Sciatic nerve (tissue), 2 donors: ENCODE results near the gene BHLHA15. TPM values are rescaled to one million over a fixed set of nuclear protein-coding genes. Genes with fewer than 3 reads are reported as not detected.

Experiments
- ATAC-seq: fragments of 200-7000 bp; cut with Tn5 transposase; one replicate; pipeline ENCODE4 v1.9.1; 2020; ENCODE audit warnings: mild to moderate bottlenecking, moderate library complexity
- DNase-seq: peaks from one replicate; pipeline ENCODE4 v3.0.0-alpha.2; 2020; ENCODE audit warnings: low spot score
- intact Hi-C: fragments of 100-400 bp; cut with DNase I; formaldehyde crosslinking; loops from one replicate; pipeline ENCODE4 v1.14.2; 2022
- total RNA-seq: library from RNA; stranded (reverse); fragmentation: NEBNext Ultra II Directional; extraction: Animal tissue kit (Norgen Biotek cat#: 25700); gene quantifications from one replicate; pipeline ENCODE4 v1.2.1, GENCODE V29; 2021
- donor health status: DM: no; HTN: no; CAD: no.
- donor health status: DM: no; HTN: no; CAD: no.

The BHLHA15 gene
- total RNA-seq, 1 donor from 2014 or later = not detected

DNA sequence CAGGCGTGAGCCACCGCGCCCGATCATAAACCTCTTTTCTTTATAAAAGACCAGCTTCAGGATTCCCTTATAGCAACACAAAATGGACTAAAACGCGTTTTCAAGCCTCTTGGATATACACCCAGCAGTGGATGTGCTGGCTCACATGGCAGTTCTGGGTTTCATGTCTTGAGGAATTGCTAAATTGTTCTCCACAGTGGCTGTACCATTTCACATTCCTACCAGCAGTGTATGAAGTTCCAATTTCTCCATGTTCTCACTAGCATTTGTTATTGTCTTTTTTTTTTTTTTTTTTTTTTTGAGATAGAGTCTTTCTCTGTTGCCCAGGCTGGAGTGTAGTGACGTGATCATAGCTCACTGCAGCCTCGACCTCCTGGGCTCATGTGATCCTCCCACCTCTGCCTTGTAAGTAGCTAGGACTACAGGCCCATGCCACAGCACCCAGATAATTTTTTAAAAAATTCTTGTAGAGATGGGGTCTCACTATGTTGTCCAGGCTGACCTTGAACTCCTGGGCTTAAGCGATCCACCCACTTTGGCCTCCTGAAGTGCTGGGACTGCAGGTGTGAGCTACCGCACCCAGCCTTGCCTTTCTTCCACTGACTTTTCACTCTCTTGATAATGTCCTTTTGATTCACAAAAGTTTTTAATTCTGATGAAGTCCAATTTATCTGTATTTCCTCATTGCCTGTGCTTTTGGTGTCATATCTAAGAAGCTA lies 23.3 kb downstream of the BHLHA15 start:
- DNase-seq = no peak
- no peak for ATAC-seq
- intact Hi-C loops = no loop called here

- intact Hi-C loops = no loop called here
- DNase-seq (no peak), ATAC-seq (no peak)
These were observed 24.7 kb downstream of the BHLHA15 start for GRCh38 chr7:98235901-98236300.

GRCh38 chr7:98236355-98237185 lies 25.3 kb downstream of the BHLHA15 start:
- ATAC-seq (no peak), DNase-seq (no peak)
- intact Hi-C loops = no loop called here

- intact Hi-C loops = no loop called here
- ATAC-seq (no peak), DNase-seq (no peak)
These were observed 26.8 kb downstream of the BHLHA15 start for GRCh38 chr7:98238076-98238475.

DNA sequence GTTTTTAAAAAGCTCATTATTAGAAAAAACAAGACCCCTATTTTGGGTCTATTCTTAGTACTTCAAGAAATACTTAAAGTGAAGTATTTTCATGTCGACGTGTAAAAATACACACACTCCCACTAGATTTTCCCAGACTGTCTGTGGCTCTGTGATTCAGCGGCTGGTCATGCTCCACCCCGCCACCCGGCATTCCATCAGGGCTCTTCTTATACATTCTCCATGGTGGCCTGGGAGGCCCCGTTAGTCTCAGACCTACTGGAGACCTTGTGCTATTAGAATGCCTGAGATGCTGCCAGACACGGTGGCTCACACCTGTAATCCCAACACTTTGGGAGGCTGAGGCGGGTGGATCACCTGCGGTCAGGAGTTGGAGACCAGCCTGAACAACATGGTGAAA lies 27.7 kb downstream of the BHLHA15 start:
- ATAC-seq = no peak

GRCh38 chr7:98240961-98241673 lies 29.9 kb downstream of the BHLHA15 start:
- intact Hi-C loops = no loop called here
- peak; percentile 40 for ATAC-seq
- no peak for DNase-seq

More for the DNA sequence above, 27.7 kb downstream of the BHLHA15 start:
- intact Hi-C loops = no loop called here
- no peak for DNase-seq

GRCh38 chr7:98241674-98242241 lies 30.5 kb downstream of the BHLHA15 start:
- intact Hi-C loops = no loop called here
- DNase-seq = no peak
- ATAC-seq = no peak

- ATAC-seq = no peak
- intact Hi-C loops = no loop called here
These were observed 31.1 kb downstream of the BHLHA15 start for GRCh38 chr7:98242342-98242741.

GRCh38 chr7:98242934-98243333 lies 31.7 kb downstream of the BHLHA15 start:
- DNase-seq (no peak), ATAC-seq (no peak)
- intact Hi-C loops = no loop called here

More at GRCh38 chr7:98242342-98242741, 31.1 kb downstream of the BHLHA15 start:
- DNase-seq = no peak

GRCh38 chr7:98244871-98245270 lies 33.6 kb downstream of the BHLHA15 start:
- DNase-seq (no peak), ATAC-seq (peak; percentile 35)
- intact Hi-C loops = no loop called here

DNA sequence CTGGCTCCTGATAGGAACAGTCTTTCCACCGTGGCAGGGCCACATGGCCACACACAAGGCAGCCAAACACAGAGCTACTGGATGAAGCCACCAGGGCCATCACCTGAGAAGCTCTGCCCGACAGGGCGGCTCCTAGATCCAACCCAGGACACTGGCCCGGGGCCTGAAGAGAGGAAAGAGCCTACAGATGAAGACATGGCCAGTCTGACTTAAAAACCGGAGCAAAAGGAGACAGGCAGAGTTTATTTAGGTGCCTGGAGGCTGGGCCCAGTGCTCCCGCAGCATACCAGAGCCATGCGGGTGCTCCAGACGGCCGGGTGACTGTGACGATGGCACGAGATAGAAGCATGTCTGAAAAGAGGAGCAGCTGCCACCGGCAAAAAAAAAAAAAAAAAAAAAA lies 36.9 kb downstream of the BHLHA15 start:
- intact Hi-C loops = no loop called here
- no peak for ATAC-seq
- DNase-seq = no peak

DNA sequence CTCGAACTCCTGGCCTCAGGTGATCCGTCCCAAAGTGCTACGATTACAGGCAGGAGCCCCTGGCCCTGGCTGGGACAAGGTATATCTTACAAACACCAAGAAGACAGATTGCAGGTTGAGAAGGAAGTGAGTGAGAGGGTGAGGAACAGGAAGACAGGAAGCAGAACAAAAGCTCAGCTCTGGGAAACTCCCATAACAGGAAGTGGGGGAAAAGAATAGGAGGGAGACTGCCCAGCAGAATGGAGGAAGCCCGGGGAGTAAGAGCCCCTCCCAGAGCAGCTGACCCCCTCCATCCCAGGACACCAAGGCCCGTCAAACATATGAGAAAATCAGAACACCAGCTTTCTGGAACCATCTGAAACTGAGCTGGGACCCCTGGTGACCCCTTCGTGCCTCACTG lies 37.9 kb downstream of the BHLHA15 start:
- intact Hi-C loops = no loop called here
- DNase-seq (no peak), ATAC-seq (no peak)

DNA sequence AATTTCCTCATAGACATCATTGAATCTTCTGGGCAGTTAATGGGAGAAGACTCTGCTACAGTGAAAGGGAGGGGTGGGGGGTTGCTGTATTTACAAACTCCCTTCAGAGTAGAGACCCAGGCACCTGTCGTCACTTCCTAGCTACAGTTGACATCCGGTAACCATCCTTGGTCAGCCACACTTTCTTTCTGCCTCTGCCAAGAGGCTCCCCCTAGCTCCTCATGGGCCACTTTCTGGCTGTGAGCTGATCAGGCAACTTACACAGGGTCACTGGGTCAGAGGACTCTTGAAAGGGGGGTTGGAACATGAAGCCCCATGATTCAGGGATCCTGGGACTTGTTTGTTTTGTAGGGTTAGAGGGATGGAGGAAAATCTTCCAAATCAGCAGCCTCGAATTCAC lies 39.5 kb downstream of the BHLHA15 start:
- DNase-seq (no peak), ATAC-seq (no peak)
- intact Hi-C loops = no loop called here

- intact Hi-C loops = no loop called here
- ATAC-seq = no peak
These were observed 40.0 kb downstream of the BHLHA15 start for GRCh38 chr7:98251231-98251600.

DNA sequence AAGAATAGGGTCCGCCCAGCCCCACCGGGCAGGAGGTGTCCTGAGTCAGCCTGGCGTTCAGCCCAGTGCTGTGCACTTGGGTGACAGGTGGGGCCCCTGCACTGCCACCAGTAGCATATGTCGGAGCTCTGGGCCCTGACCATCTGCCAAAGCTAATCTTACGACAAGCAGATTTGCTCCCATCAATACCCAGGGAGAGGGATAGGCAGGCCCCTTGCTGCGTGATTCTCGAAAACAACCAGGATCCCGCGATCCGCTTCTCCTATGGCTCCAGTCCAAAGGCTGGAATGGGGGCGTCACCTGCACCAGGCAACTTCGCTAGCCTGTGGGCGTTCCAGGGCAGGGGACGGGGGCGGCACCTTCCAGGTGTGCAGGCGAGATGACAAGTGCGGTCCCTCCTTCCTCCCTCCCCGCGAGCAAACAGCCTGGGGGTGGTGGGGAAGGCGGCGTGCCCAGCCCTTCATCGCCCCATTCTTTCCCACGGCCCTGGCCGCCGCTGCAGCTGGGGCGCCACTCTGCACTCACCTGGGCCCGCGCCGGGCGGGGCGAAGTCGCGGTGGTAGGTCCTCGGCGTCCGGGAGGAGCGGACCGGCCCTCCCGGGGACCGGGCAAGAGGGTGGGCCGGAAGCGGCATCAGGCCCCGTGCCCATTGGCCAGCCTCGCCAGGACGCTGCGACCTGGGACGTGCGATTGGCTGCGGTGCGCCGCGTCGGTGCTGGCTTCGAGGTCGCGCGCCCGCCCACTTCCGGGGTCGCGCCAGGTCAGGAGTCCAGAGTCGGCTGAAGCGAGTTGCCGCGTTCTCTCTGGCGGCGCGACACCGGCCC lies 40.6 kb downstream of the BHLHA15 start, which contains the start of gene TECPR1:
TECPR1 (minus strand) TSS at position 632 of the 824 bp plus-strand sequence. CDS start 6,086 bp downstream, outside the sequence.
- DNase-seq (peak; percentile 95), ATAC-seq (peak; percentile 99)
- intact Hi-C loops = no loop called here

More at GRCh38 chr7:98251231-98251600, 40.0 kb downstream of the BHLHA15 start:
- no peak for DNase-seq

DNA sequence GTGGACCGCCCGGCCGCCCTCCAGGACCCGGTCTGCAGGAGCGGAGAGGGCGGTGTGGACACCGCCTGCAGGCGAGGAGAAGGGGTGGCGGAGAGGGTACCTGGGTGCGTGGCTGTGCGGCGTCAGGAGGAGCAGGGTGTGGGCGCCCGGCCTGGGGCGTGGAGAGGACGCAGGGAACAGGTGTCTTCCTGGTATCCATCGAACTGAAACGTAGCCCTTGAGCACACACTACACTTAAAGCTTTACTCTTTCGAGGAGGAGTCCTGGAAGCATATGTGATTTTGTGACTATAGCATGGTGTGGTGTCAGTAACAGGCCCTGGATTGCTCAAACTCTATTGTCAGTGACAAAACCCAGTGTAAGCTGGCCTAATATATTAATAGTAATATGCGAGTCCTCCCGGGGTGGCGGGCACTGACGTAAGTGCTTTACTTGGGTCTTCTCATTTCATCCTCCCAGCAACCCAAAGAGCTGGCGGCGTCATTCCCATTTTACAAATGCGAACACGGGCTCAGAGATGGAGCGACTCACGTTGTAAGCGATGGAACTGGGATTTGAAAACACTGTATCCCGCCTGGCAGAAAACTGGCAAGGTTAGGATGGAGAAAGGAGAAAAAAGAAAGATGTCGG lies 41.3 kb downstream of the BHLHA15 start:
- intact Hi-C loops = no loop called here
- ATAC-seq (no peak), DNase-seq (no peak)

DNA sequence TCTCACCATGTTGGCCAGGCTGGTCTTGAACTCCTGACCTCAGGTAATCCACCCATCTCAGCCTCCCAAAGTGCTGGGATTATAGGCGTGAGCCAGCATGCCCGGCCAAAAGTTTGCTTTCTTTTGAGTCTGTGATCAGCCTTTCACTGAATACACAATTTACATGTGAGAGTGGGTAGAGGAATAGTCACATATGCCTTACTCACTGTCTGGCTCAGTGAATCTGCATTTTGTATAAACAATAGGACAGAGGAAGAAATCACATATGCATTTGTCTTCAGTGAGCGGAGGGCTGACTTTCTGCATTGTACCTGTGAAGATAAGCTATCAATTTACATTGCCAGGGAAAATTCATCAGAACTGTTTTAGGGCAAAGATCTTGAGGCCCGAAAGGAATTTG lies 43.3 kb downstream of the BHLHA15 start:
- intact Hi-C loops = no loop called here
- DNase-seq = no peak

More for the DNA sequence above, 43.3 kb downstream of the BHLHA15 start:
- ATAC-seq = no peak
